ENCODE measurements around the gene MAMSTR.

Gene MAMSTR

DNA sequence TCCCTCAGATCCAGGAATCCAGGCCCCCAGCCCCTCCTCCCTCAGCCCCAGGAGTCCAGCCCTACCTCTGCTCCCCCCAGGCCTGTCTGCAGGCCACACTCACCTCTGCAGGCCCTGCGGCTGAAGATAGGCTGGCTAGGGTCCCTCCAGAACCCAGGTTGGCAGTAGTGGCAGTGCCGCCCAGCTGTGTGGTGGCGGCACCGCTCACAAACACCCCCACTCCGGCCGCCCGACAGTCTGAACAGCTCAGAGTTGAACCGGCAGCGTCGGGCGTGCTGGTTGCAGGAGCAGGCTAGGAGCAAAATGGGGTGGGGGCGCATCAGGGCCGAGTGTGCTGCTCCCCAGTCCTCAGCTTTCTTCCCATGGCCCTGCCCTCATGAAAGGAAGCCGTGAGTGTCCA lies 55.0 kb downstream of the MAMSTR start:
- TF ChIP-seq CTCF (IDR thresholded peaks at IDR 0.05; ENCODE audit: borderline replicate concordance, control extremely low read depth, extremely low read depth, insufficient read depth, missing control alignments), result no peak
- DNase-seq (ENCODE audit: low spot score), result no peak
- in situ Hi-C loops (cut with MboI; ENCODE audit: low sequenced_read_pairs, unreplicated experiment), result no loop called here

DNA sequence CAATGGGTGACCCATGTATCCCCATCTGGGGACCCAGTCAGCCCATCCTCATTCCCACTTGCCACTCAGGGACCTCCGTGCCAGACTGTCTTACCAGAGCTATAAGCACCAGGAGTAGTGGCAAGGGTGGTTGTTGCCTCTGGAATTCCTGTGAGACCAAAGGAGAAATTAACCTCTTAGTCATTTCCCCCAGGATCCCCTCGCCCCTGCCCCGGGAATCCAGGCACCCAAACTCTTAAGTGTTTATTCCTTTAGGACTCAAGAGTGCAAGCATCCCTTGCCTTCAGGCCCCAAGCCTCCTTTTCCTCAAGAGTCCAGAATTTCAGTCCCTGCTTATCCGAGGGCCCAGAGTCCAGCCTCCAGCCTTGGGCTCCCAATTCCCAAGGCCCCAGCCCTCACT lies 55.9 kb downstream of the MAMSTR start:
- no peak for DNase-seq (ENCODE audit: low spot score)
- in situ Hi-C loops (cut with MboI; ENCODE audit: low sequenced_read_pairs, unreplicated experiment), result no loop called here
- TF ChIP-seq CTCF (IDR thresholded peaks at IDR 0.05; ENCODE audit: borderline replicate concordance, control extremely low read depth, extremely low read depth, insufficient read depth, missing control alignments), result no peak

Data from GM13976 (cell line).